ENCODE results near the gene TP73. TPM values are rescaled to one million over a fixed set of nuclear protein-coding genes. Genes with fewer than 3 reads are reported as not detected.

TP73 gene
- total RNA-seq, 1 experiment from 2014 or later = 6.9 TPM

DNA sequence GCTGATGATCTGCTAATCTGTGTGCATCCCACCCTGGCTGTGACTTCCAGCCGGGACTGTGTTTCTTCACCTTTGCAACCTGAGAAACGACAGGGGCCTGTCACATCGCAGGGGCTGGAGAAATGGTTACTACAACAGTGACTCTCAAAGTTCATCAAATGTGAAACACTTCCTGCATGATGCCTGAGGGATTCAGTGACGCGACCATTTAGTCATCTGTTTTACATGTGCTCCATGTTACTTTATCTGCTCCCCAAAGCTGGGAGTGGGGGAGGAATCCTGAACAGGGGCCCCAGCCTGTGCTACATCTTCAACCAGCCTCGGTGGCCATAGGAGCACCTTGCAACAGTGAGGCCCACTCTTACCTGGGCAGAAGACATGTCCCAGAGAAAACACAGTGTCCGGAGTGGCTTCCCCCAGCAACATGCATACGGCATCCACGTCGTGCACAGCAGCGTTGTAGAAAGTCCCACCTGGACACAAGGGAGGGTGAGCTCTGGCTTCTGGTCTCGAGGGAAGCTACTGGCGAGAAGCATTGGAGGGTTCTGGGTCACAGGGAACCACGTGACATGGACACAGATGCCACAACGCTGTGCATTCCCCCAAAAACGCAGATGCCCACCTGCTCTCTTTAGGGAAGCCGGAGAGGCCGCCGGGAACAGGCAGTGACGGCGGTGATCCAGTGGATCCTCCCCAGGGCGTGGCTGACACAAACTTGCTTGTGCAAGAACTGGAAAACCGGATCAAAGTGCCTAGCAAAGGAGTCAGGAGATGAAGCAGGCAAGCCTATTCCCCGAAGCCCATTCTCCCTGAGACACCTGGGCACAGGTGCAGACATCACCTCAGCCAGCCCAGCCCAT, 90.4 kb downstream of the TP73 start:
- BruUV-seq (replicated peaks) = no TSS peak
- intact Hi-C loops (cut with micrococcal nuclease; ENCODE audit: unreplicated experiment) = no loop called here
- no peak for TF ChIP-seq EZH2 (IDR thresholded peaks at IDR 0.05; ENCODE audit: low read depth)
- TF ChIP-seq, protein P1, sequence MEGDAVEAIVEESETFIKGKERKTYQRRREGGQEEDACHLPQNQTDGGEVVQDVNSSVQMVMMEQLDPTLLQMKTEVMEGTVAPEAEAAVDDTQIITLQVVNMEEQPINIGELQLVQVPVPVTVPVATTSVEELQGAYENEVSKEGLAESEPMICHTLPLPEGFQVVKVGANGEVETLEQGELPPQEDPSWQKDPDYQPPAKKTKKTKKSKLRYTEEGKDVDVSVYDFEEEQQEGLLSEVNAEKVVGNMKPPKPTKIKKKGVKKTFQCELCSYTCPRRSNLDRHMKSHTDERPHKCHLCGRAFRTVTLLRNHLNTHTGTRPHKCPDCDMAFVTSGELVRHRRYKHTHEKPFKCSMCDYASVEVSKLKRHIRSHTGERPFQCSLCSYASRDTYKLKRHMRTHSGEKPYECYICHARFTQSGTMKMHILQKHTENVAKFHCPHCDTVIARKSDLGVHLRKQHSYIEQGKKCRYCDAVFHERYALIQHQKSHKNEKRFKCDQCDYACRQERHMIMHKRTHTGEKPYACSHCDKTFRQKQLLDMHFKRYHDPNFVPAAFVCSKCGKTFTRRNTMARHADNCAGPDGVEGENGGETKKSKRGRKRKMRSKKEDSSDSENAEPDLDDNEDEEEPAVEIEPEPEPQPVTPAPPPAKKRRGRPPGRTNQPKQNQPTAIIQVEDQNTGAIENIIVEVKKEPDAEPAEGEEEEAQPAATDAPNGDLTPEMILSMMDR (conservative IDR thresholded peaks at IDR 0.05) = no peak
- 0 out of 2 replicates have a peak, but pooled peaks cover 3% of the 10 kb centered on the region for H3K79me2 ChIP-seq (ENCODE audit: low read depth)
- ChIA-PET CTCF (no interaction called here), POLR2A (ENCODE audit: unreplicated experiment) (no interaction called here)
- no peak for DNase-seq
- peaks cover 10% of the 10 kb centered on the region for H3K4me1 ChIP-seq (replicated peaks; ENCODE audit: insufficient read depth)
- no peaks in the 10 kb centered on the region for H3K9me2 ChIP-seq (ENCODE audit: insufficient read depth)
- no peak overlapping the region for H3K4me2 ChIP-seq
- H2AFZ ChIP-seq = no peak overlapping the region
- H3K36me3 ChIP-seq (ENCODE audit: low read depth) = no peaks in the 10 kb centered on the region
- H3K27me3 ChIP-seq (ENCODE audit: insufficient read depth, low read depth) = no peaks in the 10 kb centered on the region
- no peak overlapping the region for H3K27ac ChIP-seq
- peaks cover 10% of the 10 kb centered on the region; the same call in 1 of the 2 replicates for H3F3A ChIP-seq (ENCODE audit: insufficient read depth, low read depth)
- peaks cover 4% of the 10 kb centered on the region for H4K20me1 ChIP-seq (ENCODE audit: insufficient read depth)
- no peaks in the 10 kb centered on the region for H3K9me3 ChIP-seq (ENCODE audit: insufficient read depth, low read depth)
- no peak overlapping the region for H3K4me3 ChIP-seq

DNA sequence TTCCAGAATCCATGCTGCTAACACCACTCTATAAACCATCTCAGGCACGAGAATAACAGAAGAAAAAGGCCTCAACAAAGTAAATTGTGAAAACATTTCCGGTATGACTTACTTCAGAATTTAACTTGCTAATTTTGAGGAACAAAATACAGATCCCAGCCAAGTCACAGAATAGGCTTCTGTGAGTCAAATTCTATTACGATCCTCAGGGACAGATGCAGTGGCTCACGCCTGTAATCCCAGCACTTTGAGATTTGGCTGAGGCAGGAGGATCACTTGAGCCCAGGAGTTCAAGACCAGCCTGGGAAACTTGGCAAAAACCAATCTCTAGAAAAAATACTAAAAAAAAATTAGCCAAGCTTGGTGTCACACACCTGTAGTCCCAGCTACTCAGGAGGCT, 91.1 kb downstream of the TP73 start:
- TF ChIP-seq EZH2 (IDR thresholded peaks at IDR 0.05; ENCODE audit: low read depth) = no peak
- TF ChIP-seq, protein P1 (conservative IDR thresholded peaks at IDR 0.05) = no peak
- no peak overlapping the region for H3K27ac ChIP-seq
- no peak overlapping the region for H3K4me3 ChIP-seq
- 0 out of 2 replicates have a peak, but pooled peaks cover 3% of the 10 kb centered on the region for H3K79me2 ChIP-seq (ENCODE audit: low read depth)
- no TSS peak for BruUV-seq (replicated peaks)
- H3K4me1 ChIP-seq (replicated peaks; ENCODE audit: insufficient read depth) = peaks cover 15% of the 10 kb centered on the region
- POLR2A ChIA-PET (ENCODE audit: unreplicated experiment) = no interaction called here
- CTCF ChIA-PET = no interaction called here
- DNase-seq = no peak
- peaks cover 4% of the 10 kb centered on the region for H4K20me1 ChIP-seq (ENCODE audit: insufficient read depth)
- intact Hi-C loops (cut with micrococcal nuclease; ENCODE audit: unreplicated experiment) = no loop called here
- H3K9me2 ChIP-seq (ENCODE audit: insufficient read depth) = no peaks in the 10 kb centered on the region
- no peaks in the 10 kb centered on the region for H3K9me3 ChIP-seq (ENCODE audit: insufficient read depth, low read depth)
- H3K4me2 ChIP-seq = no peak overlapping the region
- no peaks in the 10 kb centered on the region for H3K27me3 ChIP-seq (ENCODE audit: insufficient read depth, low read depth)
- no peak overlapping the region for H2AFZ ChIP-seq
- H3F3A ChIP-seq (ENCODE audit: insufficient read depth, low read depth) = peaks cover 10% of the 10 kb centered on the region; the same call in 1 of the 2 replicates
- no peaks in the 10 kb centered on the region for H3K36me3 ChIP-seq (ENCODE audit: low read depth)

DNA sequence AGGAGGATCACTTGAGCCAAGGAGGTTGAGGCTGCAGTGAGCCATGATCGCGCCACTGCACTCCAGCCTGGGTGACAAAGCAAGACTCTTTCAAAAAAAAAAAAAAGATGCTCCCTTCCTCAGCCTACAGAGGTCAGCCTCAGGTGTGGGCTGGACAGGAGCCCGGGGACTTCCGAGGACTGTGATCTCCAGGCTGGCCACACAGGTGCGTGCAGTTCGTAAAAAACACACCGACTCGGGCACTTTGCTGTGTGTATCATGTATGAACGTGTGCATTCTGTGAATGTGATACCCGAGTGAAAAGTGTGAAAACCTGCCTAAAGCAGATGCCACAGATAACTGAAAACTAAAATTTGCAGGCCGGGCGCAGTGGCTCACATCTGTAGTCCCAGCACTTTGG, 91.5 kb downstream of the TP73 start:
- no peak overlapping the region for H3K4me3 ChIP-seq
- H2AFZ ChIP-seq = no peak overlapping the region
- CTCF ChIA-PET = no interaction called here
- H3K79me2 ChIP-seq (ENCODE audit: low read depth) = 0 out of 2 replicates have a peak, but pooled peaks cover 3% of the 10 kb centered on the region
- TF ChIP-seq EZH2 (IDR thresholded peaks at IDR 0.05; ENCODE audit: low read depth) = no peak
- peaks cover 10% of the 10 kb centered on the region; the same call in 1 of the 2 replicates for H3F3A ChIP-seq (ENCODE audit: insufficient read depth, low read depth)
- no peak overlapping the region for H3K4me2 ChIP-seq
- intact Hi-C loops (cut with micrococcal nuclease; ENCODE audit: unreplicated experiment) = no loop called here
- no peaks in the 10 kb centered on the region for H3K9me2 ChIP-seq (ENCODE audit: insufficient read depth)
- peaks cover 15% of the 10 kb centered on the region for H3K4me1 ChIP-seq (replicated peaks; ENCODE audit: insufficient read depth)
- DNase-seq = no peak
- BruUV-seq (replicated peaks) = no TSS peak
- POLR2A ChIA-PET (ENCODE audit: unreplicated experiment) = no interaction called here
- no peaks in the 10 kb centered on the region for H3K36me3 ChIP-seq (ENCODE audit: low read depth)
- H3K27ac ChIP-seq = no peak overlapping the region
- H3K9me3 ChIP-seq (ENCODE audit: insufficient read depth, low read depth) = no peaks in the 10 kb centered on the region
- no peaks in the 10 kb centered on the region for H3K27me3 ChIP-seq (ENCODE audit: insufficient read depth, low read depth)
- H4K20me1 ChIP-seq (ENCODE audit: insufficient read depth) = peaks cover 4% of the 10 kb centered on the region
